ENCODE results near the gene PDIA5.

- TF ChIP-seq CTCF (conservative IDR thresholded peaks at IDR 0.05; ENCODE audit: low read depth, low read length) (no peak), EZH2 (IDR thresholded peaks at IDR 0.05; ENCODE audit: borderline replicate concordance, low read depth, low read length, poor library complexity, severe bottlenecking) (no peak)
Observed at GRCh38 chr3:123168605-123169004, 101.8 kb downstream of the PDIA5 start.

Measured in A673 (cell line).